Ascending aorta (tissue), 2 donors: ENCODE measurements around the gene PLAA. TPM values are rescaled to one million over a fixed set of nuclear protein-coding genes. Genes with fewer than 3 reads are reported as not detected.
A peak's percentile ranks its signal among the peaks of the same experiment; 100 is the strongest.

Source experiments
- DNase-seq, 2 donors: peaks; one replicate each; pipeline ENCODE4 v3.0.0-alpha.2; 2019; ENCODE audit warnings: low spot score in 2 of 2
- H3K27ac ChIP-seq, 2 donors: fragments of 200-600 bp; sonication (generic); one replicate each; pipeline ENCODE4 v1.5.1; 2016 to 2017; ENCODE audit warnings: mild to moderate bottlenecking in 1 of 2
- H3K27me3 ChIP-seq: fragments of 200-600 bp; sonication (generic); one replicate; pipeline ENCODE4 v1.5.1; 2017
- H3K36me3 ChIP-seq, 2 donors: fragments of 200-600 bp; sonication (generic); one replicate each; pipeline ENCODE4 v1.5.1; 2016
- H3K4me1 ChIP-seq, 2 donors: fragments of 200-600 bp; sonication (generic); one replicate each; pipeline ENCODE4 v1.5.1; 2016 to 2017; ENCODE audit warnings: mild to moderate bottlenecking in 1 of 2
- H3K4me3 ChIP-seq, 2 donors: fragments of 200-600 bp; sonication (generic); one replicate each; pipeline ENCODE4 v1.5.1; 2016 to 2017; ENCODE audit warnings: mild to moderate bottlenecking in 1 of 2
- H3K9me3 ChIP-seq, 2 donors: fragments of 200-600 bp; sonication (generic); one replicate each; pipeline ENCODE4 v1.5.1; 2016
- CTCF ChIP-seq, 3 experiments: fragments of 200-600 bp in 2 of 3; fragments of 450-650 bp in 1 of 3; sonication (generic) in 2 of 3; IDR thresholded peaks; one replicate each; pipeline ENCODE4 v1.5.1; 2016 to 2019; ENCODE audit warnings: antibody characterized with exemption in 3 of 3, mild to moderate bottlenecking in 1 of 3, moderate library complexity in 1 of 3
- intact Hi-C: fragments of 100-400 bp; cut with DNase I; formaldehyde crosslinking; loops from one replicate; pipeline ENCODE4 v1.15.1; 2023
- total RNA-seq: library from RNA; depleted of rRNA; stranded (reverse); fragments of >200 nt; gene quantifications from one replicate; pipeline ENCODE4 v1.1.0, GENCODE V29; 2016

Gene PLAA
- total RNA-seq, 1 donor from 2014 or later = 14.5 TPM

- no peak for TF ChIP-seq CTCF (IDR thresholded peaks at IDR 0.05)
- no peaks in the 10 kb centered on the region for H3K4me1 ChIP-seq
- H3K9me3 ChIP-seq = no peaks in the 10 kb centered on the region
- H3K27ac ChIP-seq = peak overlapping the region in 1 of 2 donors; percentile 3
- DNase-seq = no peak
- no peak overlapping the region for H3K4me3 ChIP-seq
- no peaks in the 10 kb centered on the region for H3K27me3 ChIP-seq
- peaks cover 11 to 40% of the 10 kb centered on the region in 2 donors for H3K36me3 ChIP-seq
- intact Hi-C loops = no loop called here
Measured at GRCh38 chr9:26904070-26904469, 43.0 kb downstream of the PLAA start.

GRCh38 chr9:26893030-26893676, 53.9 kb downstream of the PLAA start:
- no peak for TF ChIP-seq CTCF (IDR thresholded peaks at IDR 0.05)
- H3K4me3 ChIP-seq = peak overlapping the region; percentile 95 to 98
- H3K4me1 ChIP-seq = peaks cover 4 to 16% of the 10 kb centered on the region in 2 donors
- no peaks in the 10 kb centered on the region for H3K36me3 ChIP-seq
- no peaks in the 10 kb centered on the region for H3K27me3 ChIP-seq
- intact Hi-C loops = loop anchor here (2.0 kb wide), 2 partner anchors 64 to 680 kb away; partner anchors contain the start of genes C9orf72 and IFT74
- H3K27ac ChIP-seq = peak overlapping the region; percentile 97 to 99
- H3K9me3 ChIP-seq = no peaks in the 10 kb centered on the region
- no peak for DNase-seq

GRCh38 chr9:26892251-26893029, 54.6 kb downstream of the PLAA start, which contains the start of gene CAAP1:
Gene CAAP1 (minus strand): TSS chr9:26892802. CDS start chr9:26892715, 87 bp downstream.
- peak; percentile 17 to 53 (median 43) for TF ChIP-seq CTCF (IDR thresholded peaks at IDR 0.05)
- DNase-seq = peak; percentile 62 to 95
- peak within 1 kb of the TSS; percentile 97 to 99 for H3K27ac ChIP-seq
- H3K9me3 ChIP-seq = no peaks in the 10 kb centered on the region
- intact Hi-C loops = loop anchor here (1.0 to 2.0 kb wide), 3 partner anchors 55 to 680 kb away; partner anchors contain the start of genes C9orf72, IFT74 and PLAA
- peak within 1 kb of the TSS; percentile 95 to 98 for H3K4me3 ChIP-seq
- H3K36me3 ChIP-seq = no peaks in the 10 kb centered on the region
- peaks cover 4 to 16% of the 10 kb centered on the region in 2 donors for H3K4me1 ChIP-seq
- no peaks in the 10 kb centered on the region for H3K27me3 ChIP-seq

GRCh38 chr9:26891726-26892125, 55.3 kb downstream of the PLAA start:
- H3K9me3 ChIP-seq = no peaks in the 10 kb centered on the region
- H3K27me3 ChIP-seq = no peaks in the 10 kb centered on the region
- no peak for DNase-seq
- intact Hi-C loops = loop anchor here (1.0 to 2.0 kb wide), 3 partner anchors 56 to 681 kb away; partner anchors contain the start of genes C9orf72, IFT74 and PLAA
- H3K36me3 ChIP-seq = peaks cover 0 to 2% of the 10 kb centered on the region in 2 donors
- peak overlapping the region; percentile 95 to 98 for H3K4me3 ChIP-seq
- no peak for TF ChIP-seq CTCF (IDR thresholded peaks at IDR 0.05)
- peak overlapping the region; percentile 97 to 99 for H3K27ac ChIP-seq
- peaks cover 4 to 16% of the 10 kb centered on the region in 2 donors for H3K4me1 ChIP-seq

GRCh38 chr9:26888271-26888670, 58.8 kb downstream of the PLAA start:
- Histone ChIP-seq H3K4me3 (no peak overlapping the region), H3K9me3 (no peaks in the 10 kb centered on the region), H3K4me1 (peaks cover 3 to 16% of the 10 kb centered on the region in 2 donors), H3K27ac (no peak overlapping the region), H3K27me3 (no peaks in the 10 kb centered on the region), H3K36me3 (peaks cover 0 to 15% of the 10 kb centered on the region in 2 donors)
- intact Hi-C loops = no loop called here
- no peak for DNase-seq
- TF ChIP-seq CTCF (IDR thresholded peaks at IDR 0.05) = no peak
